ENCODE data around the gene EFCC1.

EFCC1 gene

GRCh38 chr3:128996200-128996599 lies 4.9 kb upstream of the EFCC1 start:
- Histone ChIP-seq H3K9ac (ENCODE audit: low read length) (no peak overlapping the region), H3K4me1 (ENCODE audit: control insufficient read depth, low read depth, low read length) (peaks cover 29% of the 10 kb centered on the region), H3K9me3 (ENCODE audit: control insufficient read depth, low read depth, low read length) (no peaks in the 10 kb centered on the region), H3K27ac (ENCODE audit: low read length) (no peak overlapping the region), H3K27me3 (ENCODE audit: control insufficient read depth, insufficient read depth, low read length) (peaks cover 86% of the 10 kb centered on the region), H3K36me3 (ENCODE audit: control insufficient read depth, low read depth, low read length) (no peaks in the 10 kb centered on the region), H3K4me3 (ENCODE audit: low read length) (no peak overlapping the region)

DNA sequence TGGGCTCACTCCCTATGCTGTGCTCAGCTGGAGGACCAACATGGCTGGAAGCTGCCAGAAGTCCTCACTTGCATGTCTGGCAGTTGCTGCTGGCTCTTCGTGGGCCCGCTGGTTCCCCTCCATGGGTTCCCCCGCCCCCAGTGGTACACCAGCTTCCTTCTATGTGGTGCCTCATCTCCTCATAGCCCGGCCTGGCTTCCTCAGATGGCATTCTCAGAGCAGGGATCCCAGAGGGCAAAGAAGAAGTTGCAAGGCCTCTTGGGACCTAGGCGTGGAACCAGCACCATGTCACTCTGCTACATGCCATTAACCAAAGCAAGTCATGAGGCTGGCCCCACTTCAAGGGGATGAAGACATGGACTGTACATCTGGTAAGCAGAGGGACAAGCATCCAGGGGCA lies 4.4 kb upstream of the EFCC1 start:
- Histone ChIP-seq H3K27me3 (ENCODE audit: control insufficient read depth, insufficient read depth, low read length) (peaks cover 91% of the 10 kb centered on the region), H3K9ac (ENCODE audit: low read length) (no peak overlapping the region), H3K27ac (ENCODE audit: low read length) (no peak overlapping the region), H3K36me3 (ENCODE audit: control insufficient read depth, low read depth, low read length) (no peaks in the 10 kb centered on the region), H3K9me3 (ENCODE audit: control insufficient read depth, low read depth, low read length) (no peaks in the 10 kb centered on the region), H3K4me1 (ENCODE audit: control insufficient read depth, low read depth, low read length) (peaks cover 29% of the 10 kb centered on the region), H3K4me3 (ENCODE audit: low read length) (no peak overlapping the region)

- Histone ChIP-seq H3K27me3 (ENCODE audit: control insufficient read depth, insufficient read depth, low read length) (peaks cover 95% of the 10 kb centered on the region), H3K4me3 (ENCODE audit: low read length) (no peak overlapping the region), H3K9me3 (ENCODE audit: control insufficient read depth, low read depth, low read length) (no peaks in the 10 kb centered on the region), H3K9ac (ENCODE audit: low read length) (no peak overlapping the region), H3K27ac (ENCODE audit: low read length) (no peak overlapping the region), H3K4me1 (ENCODE audit: control insufficient read depth, low read depth, low read length) (peaks cover 29% of the 10 kb centered on the region), H3K36me3 (ENCODE audit: control insufficient read depth, low read depth, low read length) (no peaks in the 10 kb centered on the region)
Measured at GRCh38 chr3:128997486-128998133, 3.5 kb upstream of the EFCC1 start.

GRCh38 chr3:128998561-128998960 lies 2.5 kb upstream of the EFCC1 start:
- Histone ChIP-seq H3K9me3 (ENCODE audit: control insufficient read depth, low read depth, low read length) (no peaks in the 10 kb centered on the region), H3K4me3 (ENCODE audit: low read length) (no peak overlapping the region), H3K27ac (ENCODE audit: low read length) (no peak overlapping the region), H3K4me1 (ENCODE audit: control insufficient read depth, low read depth, low read length) (peaks cover 25% of the 10 kb centered on the region), H3K27me3 (ENCODE audit: control insufficient read depth, insufficient read depth, low read length) (peaks cover 95% of the 10 kb centered on the region), H3K9ac (ENCODE audit: low read length) (peak overlapping the region; percentile 26), H3K36me3 (ENCODE audit: control insufficient read depth, low read depth, low read length) (no peaks in the 10 kb centered on the region)

GRCh38 chr3:128999102-128999501 lies 2.0 kb upstream of the EFCC1 start:
- H3K4me3 ChIP-seq (ENCODE audit: low read length), result no peak overlapping the region
- no peaks in the 10 kb centered on the region for H3K36me3 ChIP-seq (ENCODE audit: control insufficient read depth, low read depth, low read length)
- peaks cover 97% of the 10 kb centered on the region for H3K27me3 ChIP-seq (ENCODE audit: control insufficient read depth, insufficient read depth, low read length)
- peaks cover 25% of the 10 kb centered on the region for H3K4me1 ChIP-seq (ENCODE audit: control insufficient read depth, low read depth, low read length)
- no peaks in the 10 kb centered on the region for H3K9me3 ChIP-seq (ENCODE audit: control insufficient read depth, low read depth, low read length)
- no peak overlapping the region for H3K27ac ChIP-seq (ENCODE audit: low read length)
- H3K9ac ChIP-seq (ENCODE audit: low read length), result peak overlapping the region; percentile 26

DNA sequence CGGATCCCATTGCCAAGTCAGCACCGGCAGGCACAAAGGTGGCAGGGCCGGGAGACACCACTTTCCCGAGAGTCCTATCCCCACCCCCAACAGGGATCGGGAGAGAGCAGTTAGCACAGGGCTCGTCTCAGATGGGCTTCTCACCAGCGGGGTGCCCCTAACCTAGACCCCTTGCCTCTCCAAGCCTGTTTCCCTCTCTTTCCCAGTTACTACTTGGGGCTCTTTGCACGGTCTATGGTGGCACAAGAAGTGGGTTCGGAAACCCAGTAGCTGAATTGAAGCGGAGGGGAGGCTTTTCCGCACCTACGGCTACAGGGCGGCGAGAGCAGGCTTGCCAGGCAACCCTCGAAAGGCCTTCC lies 383 bp upstream of the EFCC1 start:
- H3K27ac ChIP-seq (ENCODE audit: low read length), result no peak overlapping the region
- no peaks in the 10 kb centered on the region for H3K9me3 ChIP-seq (ENCODE audit: control insufficient read depth, low read depth, low read length)
- peaks cover 21% of the 10 kb centered on the region for H3K4me1 ChIP-seq (ENCODE audit: control insufficient read depth, low read depth, low read length)
- H3K27me3 ChIP-seq (ENCODE audit: control insufficient read depth, insufficient read depth, low read length), result peaks cover 97% of the 10 kb centered on the region
- H3K9ac ChIP-seq (ENCODE audit: low read length), result no peak overlapping the region
- peak overlapping the region; percentile 50 for H3K4me3 ChIP-seq (ENCODE audit: low read length)
- H3K36me3 ChIP-seq (ENCODE audit: control insufficient read depth, low read depth, low read length), result no peaks in the 10 kb centered on the region

DNA sequence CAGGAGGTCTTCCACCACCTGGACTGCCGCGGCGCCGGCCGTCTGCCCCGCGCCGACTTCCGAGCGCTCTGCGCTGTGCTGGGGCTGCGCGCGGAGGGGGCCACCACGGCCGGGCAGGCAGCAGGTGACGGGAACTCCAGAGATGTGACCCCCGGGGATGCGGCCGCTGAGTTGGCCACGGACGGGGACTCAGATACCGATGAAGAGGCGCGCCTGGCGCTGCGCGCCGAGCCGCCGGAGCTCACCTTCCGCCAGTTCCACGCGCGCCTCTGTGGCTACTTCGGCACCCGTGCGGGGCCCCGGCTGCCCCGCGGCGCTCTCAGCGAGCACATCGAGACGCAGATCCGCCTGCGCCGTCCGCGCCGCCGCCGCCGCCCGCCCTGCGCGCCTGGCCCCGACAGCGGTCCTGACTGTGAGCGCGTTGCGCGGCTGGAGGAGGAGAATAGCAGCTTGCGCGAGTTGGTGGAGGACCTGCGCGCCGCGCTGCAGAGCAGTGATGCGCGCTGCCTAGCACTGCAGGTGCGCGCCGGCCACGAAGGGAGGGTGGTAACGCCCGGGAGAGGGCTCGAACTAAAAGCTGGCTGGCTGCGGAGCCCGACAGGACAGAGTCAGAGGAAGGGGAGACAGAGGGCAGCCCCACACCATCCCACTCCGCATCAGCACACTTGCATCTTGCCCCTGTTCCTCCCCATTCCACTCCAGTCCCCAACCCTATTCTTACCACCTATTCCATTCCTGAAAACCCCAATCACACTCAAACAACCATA lies 885 bp downstream of the EFCC1 start:
- Histone ChIP-seq H3K27ac (ENCODE audit: low read length) (no peak overlapping the region), H3K36me3 (ENCODE audit: control insufficient read depth, low read depth, low read length) (no peaks in the 10 kb centered on the region), H3K9me3 (ENCODE audit: control insufficient read depth, low read depth, low read length) (no peaks in the 10 kb centered on the region), H3K4me3 (ENCODE audit: low read length) (peak overlapping the region; percentile 50), H3K27me3 (ENCODE audit: control insufficient read depth, insufficient read depth, low read length) (peaks cover 98% of the 10 kb centered on the region), H3K4me1 (ENCODE audit: control insufficient read depth, low read depth, low read length) (peaks cover 21% of the 10 kb centered on the region), H3K9ac (ENCODE audit: low read length) (no peak overlapping the region)

DNA sequence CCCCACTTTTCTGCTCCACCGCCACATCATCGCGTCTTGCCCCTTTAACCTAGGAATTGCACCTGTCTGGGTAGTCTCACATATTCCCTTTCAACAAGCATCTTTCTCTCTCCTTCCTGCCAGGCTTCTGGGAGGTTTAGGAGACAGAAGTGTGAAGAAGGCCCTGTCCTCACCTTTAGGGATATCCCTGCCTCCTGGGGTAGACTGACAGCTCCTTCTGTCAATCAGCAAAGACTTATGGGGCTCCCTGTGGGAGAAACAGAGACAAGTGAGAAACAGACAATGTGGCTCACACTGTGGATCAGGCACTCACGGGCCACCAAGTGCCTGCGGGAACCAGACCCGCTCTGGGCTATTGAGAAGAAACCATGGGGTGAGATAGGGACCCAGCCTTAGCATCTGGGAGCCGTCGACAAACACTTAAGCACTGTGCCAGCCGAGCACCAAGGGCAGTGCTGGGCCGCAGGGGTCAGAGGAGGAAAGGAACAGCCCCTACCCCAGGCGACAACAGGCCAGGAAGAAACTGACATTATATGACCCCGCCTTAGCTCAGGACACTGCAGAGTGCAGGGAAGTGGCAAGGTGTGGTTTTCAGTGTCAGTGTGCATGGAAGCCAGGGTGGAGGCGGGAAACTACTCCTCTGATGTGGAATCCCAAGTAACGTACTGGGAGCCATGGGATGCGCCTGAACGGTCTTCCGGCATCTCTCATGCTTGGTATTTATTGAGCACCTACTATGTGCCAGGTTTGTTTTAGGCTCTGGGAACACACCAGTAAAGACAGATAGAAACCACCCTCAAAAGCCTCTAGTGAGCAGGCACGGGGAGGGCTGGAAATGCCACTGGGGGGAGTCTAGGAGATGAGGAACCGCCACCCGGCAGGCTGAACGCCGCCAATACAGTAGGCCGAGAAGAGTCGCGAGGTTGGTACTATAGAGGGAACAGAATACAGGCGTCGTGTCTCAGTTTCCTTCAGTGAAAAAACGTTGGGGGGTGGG lies 1.8 kb downstream of the EFCC1 start:
- peak overlapping the region; percentile 50 for H3K4me3 ChIP-seq (ENCODE audit: low read length)
- no peak overlapping the region for H3K9ac ChIP-seq (ENCODE audit: low read length)
- H3K36me3 ChIP-seq (ENCODE audit: control insufficient read depth, low read depth, low read length), result no peaks in the 10 kb centered on the region
- no peaks in the 10 kb centered on the region for H3K9me3 ChIP-seq (ENCODE audit: control insufficient read depth, low read depth, low read length)
- peaks cover 21% of the 10 kb centered on the region for H3K4me1 ChIP-seq (ENCODE audit: control insufficient read depth, low read depth, low read length)
- H3K27ac ChIP-seq (ENCODE audit: low read length), result no peak overlapping the region
- H3K27me3 ChIP-seq (ENCODE audit: control insufficient read depth, insufficient read depth, low read length), result peaks cover 99% of the 10 kb centered on the region

GRCh38 chr3:129003578-129004112 lies 2.5 kb downstream of the EFCC1 start:
- H3K9ac ChIP-seq (ENCODE audit: low read length), result no peak overlapping the region
- H3K4me1 ChIP-seq (ENCODE audit: control insufficient read depth, low read depth, low read length), result peaks cover 13% of the 10 kb centered on the region
- peaks cover 96% of the 10 kb centered on the region for H3K27me3 ChIP-seq (ENCODE audit: control insufficient read depth, insufficient read depth, low read length)
- H3K27ac ChIP-seq (ENCODE audit: low read length), result no peak overlapping the region
- no peaks in the 10 kb centered on the region for H3K9me3 ChIP-seq (ENCODE audit: control insufficient read depth, low read depth, low read length)
- no peaks in the 10 kb centered on the region for H3K36me3 ChIP-seq (ENCODE audit: control insufficient read depth, low read depth, low read length)
- H3K4me3 ChIP-seq (ENCODE audit: low read length), result peak overlapping the region; percentile 29

- no peak overlapping the region for H3K9ac ChIP-seq (ENCODE audit: low read length)
- H3K27me3 ChIP-seq (ENCODE audit: control insufficient read depth, insufficient read depth, low read length), result peaks cover 84% of the 10 kb centered on the region
- H3K4me3 ChIP-seq (ENCODE audit: low read length), result no peak overlapping the region
- no peak overlapping the region for H3K27ac ChIP-seq (ENCODE audit: low read length)
- no peaks in the 10 kb centered on the region for H3K36me3 ChIP-seq (ENCODE audit: control insufficient read depth, low read depth, low read length)
- H3K9me3 ChIP-seq (ENCODE audit: control insufficient read depth, low read depth, low read length), result no peaks in the 10 kb centered on the region
- H3K4me1 ChIP-seq (ENCODE audit: control insufficient read depth, low read depth, low read length), result peaks cover 8% of the 10 kb centered on the region
Measured at GRCh38 chr3:129004639-129005295, 3.7 kb downstream of the EFCC1 start.
